Neutrophil (primary cell): ENCODE measurements around the gene RASSF10.

ENCODE experiments used
- H3K27ac ChIP-seq: fragments of 200-600 bp; sonication (generic); 2 replicates; pipeline ENCODE4 v1.5.1; 2016; ENCODE audit warnings: mild to moderate bottlenecking, moderate library complexity
- H3K27me3 ChIP-seq: fragments of 200-600 bp; sonication (generic); 2 replicates; pipeline ENCODE4 v1.6.0; 2016; ENCODE audit warnings: mild to moderate bottlenecking
- H3K36me3 ChIP-seq: fragments of 200-600 bp; sonication (generic); 2 replicates; pipeline ENCODE4 v1.5.1; 2017
- H3K4me1 ChIP-seq, 2 experiments: fragments of 200-600 bp in 1 of 2; sonication (generic) in 1 of 2; 1 replicate in 1 of 2; 2 replicates in 1 of 2; pipeline versions ENCODE4 v1.5.1 to v1.6.1; 2013 to 2016; ENCODE audit warnings: low read depth in 1 of 2, low read length in 1 of 2, mild to moderate bottlenecking in 1 of 2, moderate library complexity in 1 of 2; ENCODE audit not compliant: control insufficient read depth in 1 of 2, insufficient read depth in 1 of 2
- H3K4me3 ChIP-seq, 2 experiments: fragments of 200-600 bp in 1 of 2; sonication (generic) in 1 of 2; 1 replicate in 1 of 2; 2 replicates in 1 of 2; pipeline ENCODE4 v1.5.1; 2013 to 2016; ENCODE audit warnings: low read depth in 1 of 2, low read length in 1 of 2, mild to moderate bottlenecking in 1 of 2, moderate library complexity in 1 of 2
- H3K9me3 ChIP-seq: fragments of 200-600 bp; sonication (generic); 2 replicates; pipeline ENCODE4 v1.5.1; 2016
- CTCF ChIP-seq: fragments of 200-600 bp; sonication (generic); IDR thresholded peaks from 2 replicates; pipeline ENCODE4 v1.5.1; 2016; ENCODE audit warnings: antibody characterized with exemption

Gene RASSF10

GRCh38 chr11:12986194-12986898, 22.8 kb upstream of the RASSF10 start:
- no peak for TF ChIP-seq CTCF
- Histone ChIP-seq H3K9me3 (no peaks in the 10 kb centered on the region), H3K27ac (no peak overlapping the region), H3K4me3 (no peak overlapping the region), H3K27me3 (no peaks in the 10 kb centered on the region), H3K36me3 (no peaks in the 10 kb centered on the region), H3K4me1 (peaks cover 0 to 29% of the 10 kb centered on the region in 2 experiments)

DNA sequence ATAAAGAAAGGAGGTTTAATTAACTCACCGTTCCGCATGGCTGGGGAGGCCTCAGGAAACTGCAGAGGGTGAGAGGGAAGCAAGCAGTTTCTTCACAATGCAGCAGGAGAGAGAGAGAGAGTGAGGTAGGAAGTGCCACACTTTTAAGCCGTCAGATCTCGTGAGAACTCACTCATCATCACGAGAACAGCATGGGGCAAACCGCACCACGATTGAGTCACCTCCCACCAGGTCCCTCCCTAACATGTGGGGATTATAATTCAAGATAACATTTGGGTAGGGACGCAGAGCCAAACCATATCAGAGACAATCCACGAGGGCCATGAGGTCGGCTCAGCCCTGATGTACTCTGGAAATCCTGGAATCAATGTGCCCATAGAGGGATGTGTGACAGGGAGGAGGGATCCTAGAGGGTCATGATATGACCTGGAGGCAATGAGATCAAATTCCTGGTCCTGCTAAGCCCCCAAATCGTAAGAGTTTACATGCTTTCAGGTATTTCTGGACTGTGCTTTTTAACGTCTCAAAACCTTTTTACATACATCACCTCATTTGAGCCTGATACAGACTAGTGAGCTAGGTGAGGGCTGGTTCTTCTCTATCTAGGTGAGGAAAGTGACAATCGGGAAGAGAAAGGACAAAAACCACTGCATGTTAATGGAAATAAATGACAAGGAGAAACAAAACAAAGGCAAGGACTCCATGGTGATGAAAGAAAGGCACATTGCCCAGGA, 19.5 kb upstream of the RASSF10 start:
- H3K36me3 ChIP-seq = no peaks in the 10 kb centered on the region
- H3K4me1 ChIP-seq = peaks cover 0 to 12% of the 10 kb centered on the region in 2 experiments
- no peak for TF ChIP-seq CTCF
- H3K27ac ChIP-seq = peak overlapping the region; percentile 76
- H3K4me3 ChIP-seq = no peak overlapping the region
- no peaks in the 10 kb centered on the region for H3K9me3 ChIP-seq
- no peaks in the 10 kb centered on the region for H3K27me3 ChIP-seq

GRCh38 chr11:12990162-12990480, 19.0 kb upstream of the RASSF10 start:
- Histone ChIP-seq H3K27me3 (no peaks in the 10 kb centered on the region), H3K9me3 (no peaks in the 10 kb centered on the region), H3K36me3 (no peaks in the 10 kb centered on the region), H3K4me1 (peaks cover 0 to 7% of the 10 kb centered on the region in 2 experiments), H3K4me3 (no peak overlapping the region), H3K27ac (peak overlapping the region; percentile 76)
- TF ChIP-seq CTCF = no peak

DNA sequence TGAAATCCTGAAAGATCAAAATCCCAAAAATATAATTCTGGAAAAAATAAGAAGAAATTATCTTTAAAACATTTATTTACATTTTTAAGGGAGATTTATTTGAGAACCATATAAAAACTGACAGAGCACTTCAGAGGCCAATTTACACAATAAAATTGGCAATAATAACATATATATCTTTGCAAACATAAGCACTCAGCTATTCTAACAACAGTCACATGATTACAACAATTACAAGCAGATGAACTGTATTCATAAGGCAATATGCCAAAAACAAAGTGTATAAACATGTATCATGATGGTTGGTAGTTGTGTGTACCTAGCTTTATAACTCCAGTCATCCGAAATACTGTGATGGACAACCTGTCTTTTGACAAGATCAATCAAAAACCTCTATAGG, 17.7 kb upstream of the RASSF10 start:
- Histone ChIP-seq H3K36me3 (no peaks in the 10 kb centered on the region), H3K9me3 (no peaks in the 10 kb centered on the region), H3K4me1 (no peaks in the 10 kb centered on the region), H3K27ac (no peak overlapping the region), H3K27me3 (no peaks in the 10 kb centered on the region), H3K4me3 (no peak overlapping the region)
- no peak for TF ChIP-seq CTCF

GRCh38 chr11:12993626-12994025, 15.5 kb upstream of the RASSF10 start:
- Histone ChIP-seq H3K27ac (no peak overlapping the region), H3K36me3 (no peaks in the 10 kb centered on the region), H3K27me3 (no peaks in the 10 kb centered on the region), H3K4me3 (no peak overlapping the region), H3K4me1 (no peaks in the 10 kb centered on the region), H3K9me3 (no peaks in the 10 kb centered on the region)
- TF ChIP-seq CTCF = no peak
